Measurements from ENCODE around the gene CDH4. TPM values are rescaled to one million over a fixed set of nuclear protein-coding genes. Genes with fewer than 3 reads are reported as not detected.

Gene CDH4
- total and polyA plus RNA-seq, 4 donors, result 0.06 to 0.10 TPM; not detected in 2

DNA sequence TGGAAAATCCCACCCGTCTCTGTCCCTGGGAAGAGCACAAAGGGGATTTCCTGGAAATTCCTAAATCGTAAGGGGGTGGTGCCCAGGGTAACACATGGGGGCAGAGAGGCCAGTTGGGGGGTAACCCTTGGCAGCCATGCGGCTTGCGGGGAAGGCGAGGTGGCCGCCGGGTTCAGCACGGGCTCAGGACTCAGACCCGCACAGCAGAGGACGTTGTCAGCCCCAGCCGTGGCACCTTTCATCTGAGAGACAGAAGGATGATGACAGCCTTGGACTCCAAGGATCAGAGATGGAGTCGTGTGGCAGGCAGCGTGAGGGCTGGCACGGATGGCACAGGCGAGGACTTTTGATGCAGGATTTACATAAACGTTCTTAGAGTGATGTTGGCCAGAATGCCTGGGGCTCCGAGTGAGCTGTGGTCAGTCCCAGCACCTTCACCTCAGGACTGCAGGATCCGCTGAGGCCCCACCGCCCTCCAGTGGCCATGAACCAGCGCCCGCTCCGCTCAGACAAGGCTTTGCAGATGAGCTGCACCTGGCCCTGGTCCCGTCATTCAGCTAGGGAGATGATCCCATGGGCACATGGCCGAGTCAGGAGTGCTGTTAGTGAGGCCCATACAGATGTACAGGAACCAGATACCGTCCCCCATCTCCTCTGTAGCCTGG, 623.3 kb downstream of the CDH4 start:
- ATAC-seq (ENCODE audit: low FRiP score) (no peak), DNase-seq (no peak)
- Histone ChIP-seq H3K4me1 (ENCODE audit: control insufficient read depth in 1 of 2, insufficient read depth in 2 of 2, low read length in 2 of 2) (no peaks in the 10 kb centered on the region), H3K36me3 (ENCODE audit: control insufficient read depth in 1 of 2, insufficient read depth in 2 of 2, low read length in 1 of 2) (no peaks in the 10 kb centered on the region), H3K27me3 (ENCODE audit: control insufficient read depth in 1 of 2, insufficient read depth in 2 of 2, low read length in 1 of 2) (no peaks in the 10 kb centered on the region), H3K4me3 (ENCODE audit: low read length in 2 of 2) (no peak overlapping the region), H3K9me3 (ENCODE audit: control insufficient read depth, low read length) (peaks cover 2% of the 10 kb centered on the region), H3K27ac (ENCODE audit: low read depth in 1 of 2, low read length in 2 of 2) (no peak overlapping the region)
- 74 to 76% methylated on average over 25 of the region's 25 CpGs for WGBS, 2 donors
- intact Hi-C loops (cut with DNase I), result no loop called here

GRCh38 chr20:61875996-61876395, 623.9 kb downstream of the CDH4 start:
- no peaks in the 10 kb centered on the region for H3K4me1 ChIP-seq (ENCODE audit: control insufficient read depth in 1 of 2, insufficient read depth in 2 of 2, low read length in 2 of 2)
- WGBS, 2 donors, result 79 to 83% methylated on average over 16 of the region's 16 CpGs
- H3K36me3 ChIP-seq (ENCODE audit: control insufficient read depth in 1 of 2, insufficient read depth in 2 of 2, low read length in 1 of 2), result no peaks in the 10 kb centered on the region
- no peaks in the 10 kb centered on the region for H3K27me3 ChIP-seq (ENCODE audit: control insufficient read depth in 1 of 2, insufficient read depth in 2 of 2, low read length in 1 of 2)
- DNase-seq (no peak), ATAC-seq (ENCODE audit: low FRiP score) (no peak)
- no peak overlapping the region for H3K27ac ChIP-seq (ENCODE audit: low read depth in 1 of 2, low read length in 2 of 2)
- H3K4me3 ChIP-seq (ENCODE audit: low read length in 2 of 2), result no peak overlapping the region
- peaks cover 2% of the 10 kb centered on the region for H3K9me3 ChIP-seq (ENCODE audit: control insufficient read depth, low read length)
- intact Hi-C loops (cut with DNase I), result no loop called here

GRCh38 chr20:61876952-61877728, 625.1 kb downstream of the CDH4 start:
- Histone ChIP-seq H3K4me1 (ENCODE audit: control insufficient read depth in 1 of 2, insufficient read depth in 2 of 2, low read length in 2 of 2) (no peaks in the 10 kb centered on the region), H3K27me3 (ENCODE audit: control insufficient read depth in 1 of 2, insufficient read depth in 2 of 2, low read length in 1 of 2) (no peaks in the 10 kb centered on the region), H3K36me3 (ENCODE audit: control insufficient read depth in 1 of 2, insufficient read depth in 2 of 2, low read length in 1 of 2) (no peaks in the 10 kb centered on the region), H3K9me3 (ENCODE audit: control insufficient read depth, low read length) (no peaks in the 10 kb centered on the region), H3K4me3 (ENCODE audit: low read length in 2 of 2) (no peak overlapping the region), H3K27ac (ENCODE audit: low read depth in 1 of 2, low read length in 2 of 2) (no peak overlapping the region)
- intact Hi-C loops (cut with DNase I), result no loop called here
- no peak for ATAC-seq (ENCODE audit: low FRiP score)
- no peak for DNase-seq
- WGBS, 2 donors, result 66 to 71% methylated on average over 30 of the region's 30 CpGs

DNA sequence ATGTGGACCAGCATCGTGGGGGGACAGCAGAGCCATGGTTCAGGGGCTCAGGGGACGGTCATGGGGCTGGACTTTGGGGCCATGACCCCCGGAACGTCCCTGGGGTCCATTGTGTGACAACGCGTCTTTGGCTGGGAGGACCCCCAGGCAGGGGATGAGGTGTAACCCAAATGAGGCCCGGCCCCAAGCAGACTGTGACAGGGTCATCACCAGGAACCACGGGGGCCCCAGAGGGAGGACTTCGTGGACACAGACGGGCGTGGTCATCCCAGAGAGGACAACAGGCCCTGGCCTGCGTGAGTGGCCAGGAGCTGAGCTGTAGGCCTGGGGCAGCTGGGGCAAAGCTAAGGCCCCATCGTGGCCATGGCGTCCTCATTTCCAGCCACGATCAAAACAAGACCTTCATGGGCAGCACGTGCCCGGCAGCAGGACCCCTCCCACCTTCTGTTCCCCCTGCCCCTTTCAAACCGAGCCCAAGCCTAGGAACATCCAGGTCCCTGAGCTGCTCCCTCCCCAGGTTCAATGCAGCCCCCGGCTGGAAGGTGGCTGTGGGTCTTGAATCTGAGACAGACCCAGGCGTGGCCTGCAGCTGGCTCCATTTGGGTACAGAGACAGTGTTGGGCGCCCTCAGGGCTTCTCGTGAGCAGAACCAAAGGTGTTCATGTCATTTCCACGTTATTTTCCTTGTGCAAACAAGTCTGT, 625.9 kb downstream of the CDH4 start:
- 88 to 90% methylated on average over 23 of the region's 23 CpGs for WGBS, 2 donors
- DNase-seq (no peak), ATAC-seq (ENCODE audit: low FRiP score) (no peak)
- Histone ChIP-seq H3K27ac (ENCODE audit: low read depth in 1 of 2, low read length in 2 of 2) (no peak overlapping the region), H3K27me3 (ENCODE audit: control insufficient read depth in 1 of 2, insufficient read depth in 2 of 2, low read length in 1 of 2) (no peaks in the 10 kb centered on the region), H3K36me3 (ENCODE audit: control insufficient read depth in 1 of 2, insufficient read depth in 2 of 2, low read length in 1 of 2) (no peaks in the 10 kb centered on the region), H3K4me3 (ENCODE audit: low read length in 2 of 2) (no peak overlapping the region), H3K4me1 (ENCODE audit: control insufficient read depth in 1 of 2, insufficient read depth in 2 of 2, low read length in 2 of 2) (no peaks in the 10 kb centered on the region), H3K9me3 (ENCODE audit: control insufficient read depth, low read length) (no peaks in the 10 kb centered on the region)
- intact Hi-C loops (cut with DNase I), result no loop called here

DNA sequence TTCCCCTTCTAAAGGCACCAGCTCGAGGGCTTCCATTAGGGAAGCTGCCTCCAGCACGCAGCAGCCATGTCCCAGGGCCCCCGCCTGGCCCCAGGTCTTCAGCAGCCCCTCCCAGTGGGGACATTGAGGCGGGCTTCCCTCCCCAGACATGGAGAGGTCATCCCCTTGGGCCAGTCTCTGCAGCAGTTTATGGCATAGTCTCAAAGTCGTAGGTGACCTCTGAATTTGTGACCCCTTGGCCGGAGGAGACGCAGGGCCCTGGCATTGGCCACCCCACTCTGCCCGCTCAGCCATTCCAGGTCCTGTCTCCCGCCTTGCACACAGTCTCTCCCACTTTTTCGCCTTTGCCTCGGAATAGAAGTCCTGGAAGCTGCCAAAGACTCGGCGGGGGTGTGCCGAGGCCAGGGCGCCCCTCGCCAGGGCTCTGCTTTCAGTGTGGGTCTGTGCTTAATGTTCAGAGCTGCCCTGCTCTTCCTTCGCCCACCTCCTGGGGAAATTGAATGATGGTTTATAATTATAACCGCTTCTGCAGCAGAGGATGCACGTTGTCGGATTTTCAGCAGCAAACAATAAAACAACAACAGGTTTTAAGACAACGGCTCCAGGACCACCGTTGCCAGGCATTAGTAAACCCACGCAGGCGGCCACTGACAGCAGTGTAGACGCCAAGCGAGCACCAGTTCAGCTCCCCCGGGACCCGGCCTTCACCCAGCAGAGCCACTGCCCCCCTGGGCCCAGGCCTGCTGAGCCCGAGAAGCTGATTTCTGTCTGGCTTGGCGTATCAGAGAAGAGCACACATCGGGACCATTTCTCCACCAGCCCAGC, 626.6 kb downstream of the CDH4 start:
- Histone ChIP-seq H3K4me1 (ENCODE audit: control insufficient read depth in 1 of 2, insufficient read depth in 2 of 2, low read length in 2 of 2) (no peaks in the 10 kb centered on the region), H3K4me3 (ENCODE audit: low read length in 2 of 2) (no peak overlapping the region), H3K36me3 (ENCODE audit: control insufficient read depth in 1 of 2, insufficient read depth in 2 of 2, low read length in 1 of 2) (no peaks in the 10 kb centered on the region), H3K27ac (ENCODE audit: low read depth in 1 of 2, low read length in 2 of 2) (no peak overlapping the region), H3K9me3 (ENCODE audit: control insufficient read depth, low read length) (no peaks in the 10 kb centered on the region), H3K27me3 (ENCODE audit: control insufficient read depth in 1 of 2, insufficient read depth in 2 of 2, low read length in 1 of 2) (no peaks in the 10 kb centered on the region)
- intact Hi-C loops (cut with DNase I), result no loop called here
- no peak for ATAC-seq (ENCODE audit: low FRiP score)
- no peak for DNase-seq
- WGBS, 2 donors, result 80% methylated on average over 31 of the region's 31 CpGs

GRCh38 chr20:61879303-61879620, 627.2 kb downstream of the CDH4 start:
- H3K4me1 ChIP-seq (ENCODE audit: control insufficient read depth in 1 of 2, insufficient read depth in 2 of 2, low read length in 2 of 2), result no peaks in the 10 kb centered on the region
- no peak overlapping the region for H3K27ac ChIP-seq (ENCODE audit: low read depth in 1 of 2, low read length in 2 of 2)
- WGBS, 2 donors, result 87 to 88% methylated on average over 10 of the region's 10 CpGs
- H3K36me3 ChIP-seq (ENCODE audit: control insufficient read depth in 1 of 2, insufficient read depth in 2 of 2, low read length in 1 of 2), result no peaks in the 10 kb centered on the region
- ATAC-seq (ENCODE audit: low FRiP score) (no peak), DNase-seq (no peak)
- H3K9me3 ChIP-seq (ENCODE audit: control insufficient read depth, low read length), result no peaks in the 10 kb centered on the region
- intact Hi-C loops (cut with DNase I), result no loop called here
- H3K27me3 ChIP-seq (ENCODE audit: control insufficient read depth in 1 of 2, insufficient read depth in 2 of 2, low read length in 1 of 2), result no peaks in the 10 kb centered on the region
- H3K4me3 ChIP-seq (ENCODE audit: low read length in 2 of 2), result no peak overlapping the region

GRCh38 chr20:61879694-61880093, 627.6 kb downstream of the CDH4 start:
- Histone ChIP-seq H3K4me3 (ENCODE audit: low read length in 2 of 2) (no peak overlapping the region), H3K9me3 (ENCODE audit: control insufficient read depth, low read length) (no peaks in the 10 kb centered on the region), H3K27me3 (ENCODE audit: control insufficient read depth in 1 of 2, insufficient read depth in 2 of 2, low read length in 1 of 2) (no peaks in the 10 kb centered on the region), H3K4me1 (ENCODE audit: control insufficient read depth in 1 of 2, insufficient read depth in 2 of 2, low read length in 2 of 2) (no peaks in the 10 kb centered on the region), H3K27ac (ENCODE audit: low read depth in 1 of 2, low read length in 2 of 2) (no peak overlapping the region), H3K36me3 (ENCODE audit: control insufficient read depth in 1 of 2, insufficient read depth in 2 of 2, low read length in 1 of 2) (no peaks in the 10 kb centered on the region)
- intact Hi-C loops (cut with DNase I), result no loop called here
- ATAC-seq (ENCODE audit: low FRiP score), result no peak
- DNase-seq, result no peak
- WGBS, 2 donors, result 89 to 93% methylated on average over 19 of the region's 19 CpGs

DNA sequence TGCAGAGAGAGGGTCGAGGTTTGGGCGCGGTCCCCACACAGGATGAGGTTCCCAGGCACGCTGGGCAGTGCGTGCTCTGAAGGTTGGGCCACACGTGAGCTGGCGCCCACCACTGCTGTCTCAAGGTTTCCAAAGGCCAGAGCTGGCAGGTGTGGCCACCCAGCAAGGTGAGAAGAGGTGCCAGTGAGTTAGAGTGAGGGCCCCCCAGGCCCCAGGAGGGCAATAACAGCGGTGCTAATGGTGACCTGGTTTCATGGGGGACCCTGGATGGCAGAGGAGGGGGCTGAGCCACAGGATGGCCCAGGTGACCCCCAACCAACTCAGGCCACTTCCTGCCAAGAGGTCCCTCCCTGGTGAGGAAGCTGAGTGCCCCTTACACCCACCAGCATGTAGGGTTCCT, 628.6 kb downstream of the CDH4 start:
- Histone ChIP-seq H3K9me3 (ENCODE audit: control insufficient read depth, low read length) (no peaks in the 10 kb centered on the region), H3K4me1 (ENCODE audit: control insufficient read depth in 1 of 2, insufficient read depth in 2 of 2, low read length in 2 of 2) (no peaks in the 10 kb centered on the region), H3K27ac (ENCODE audit: low read depth in 1 of 2, low read length in 2 of 2) (no peak overlapping the region), H3K27me3 (ENCODE audit: control insufficient read depth in 1 of 2, insufficient read depth in 2 of 2, low read length in 1 of 2) (no peaks in the 10 kb centered on the region), H3K4me3 (ENCODE audit: low read length in 2 of 2) (no peak overlapping the region), H3K36me3 (ENCODE audit: control insufficient read depth in 1 of 2, insufficient read depth in 2 of 2, low read length in 1 of 2) (no peaks in the 10 kb centered on the region)
- intact Hi-C loops (cut with DNase I), result no loop called here
- 89 to 90% methylated on average over 8 of the region's 8 CpGs for WGBS, 2 donors
- ATAC-seq (ENCODE audit: low FRiP score) (no peak), DNase-seq (no peak)
